GM12878 (cell line): Measurements from ENCODE around the gene COMMD6. TPM values are rescaled to one million over a fixed set of nuclear protein-coding genes. Genes with fewer than 3 reads are reported as not detected.

ENCODE experiments used
- ATAC-seq: fragments of 200-7000 bp; cut with Tn5 transposase; 3 replicates; pipeline ENCODE4 v1.9.1; 2020; ENCODE audit warnings: mild to moderate bottlenecking, moderate library complexity
- BruUV-seq: library from RNA; stranded (reverse); fragments of 400-500 nt; replicated peaks from 2 replicates; lab custom pipeline; 2021; lab: Mats Ljungman, UMichigan
- CTCF ChIA-PET: fragments of 300-600 bp; sonication (Branson Sonifier 250); formaldehyde crosslinking; extraction: SDS; loops from one replicate; lab custom pipeline; 2021; ENCODE audit warnings: inconsistent platforms; lab: Yijun Ruan, JAX
- POLR2A ChIA-PET: fragments of 350-600 bp; formaldehyde crosslinking; extraction: SDS; loops from one replicate; lab custom pipeline; 2021; ENCODE audit warnings: inconsistent platforms; lab: Charles Lee
- RAD21 ChIA-PET: fragments of 300-600 bp; sonication (Branson Sonifier 250); formaldehyde crosslinking; loops from one replicate; lab custom pipeline; 2023; ENCODE audit warnings: antibody characterized with exemption; ENCODE audit not compliant: unreplicated experiment; lab: Charles Lee
- SMC1A ChIA-PET: fragments of 300-600 bp; sonication (Branson Sonifier 250); formaldehyde crosslinking; loops from one replicate; lab custom pipeline; 2023; ENCODE audit not compliant: unreplicated experiment, uncharacterized antibody; lab: Charles Lee
- DNase-seq: peaks from one replicate; pipeline ENCODE4 v3.0.0-alpha.2; 2011; ENCODE audit warnings: low read depth, low spot score
- FAIRE-seq: peaks from 3 replicates; lab custom pipeline; 2011; peaks lifted over from hg19 to GRCh38; lab: Jason Lieb, UNC
- H2AFZ ChIP-seq: 2 replicates; pipeline ENCODE4 v1.6.0; 2011; ENCODE audit warnings: low read depth, low read length, control low read depth; ENCODE audit not compliant: control insufficient read depth
- H3K27ac ChIP-seq: 2 replicates; pipeline ENCODE4 v1.5.1; 2011; ENCODE audit warnings: control low read depth; ENCODE audit not compliant: control insufficient read depth, insufficient read depth
- H3K27me3 ChIP-seq, 2 experiments: replicated peaks in 1 of 2; 2 replicates each; pipeline versions ENCODE4 v1.6.0 to v1.6.1; 2011; ENCODE audit warnings: low read length in 1 of 2; ENCODE audit not compliant: control insufficient read depth in 2 of 2, insufficient read depth in 2 of 2
- H3K36me3 ChIP-seq, 2 experiments: 2 replicates each; pipeline ENCODE4 v1.5.1; 2011; ENCODE audit warnings: low read length in 1 of 2; ENCODE audit not compliant: control insufficient read depth in 2 of 2, insufficient read depth in 2 of 2
- H3K4me1 ChIP-seq: 2 replicates; pipeline ENCODE4 v1.6.1; 2011; ENCODE audit warnings: mild to moderate bottlenecking, low read length, moderate library complexity, mixed read lengths; ENCODE audit not compliant: control insufficient read depth, insufficient read depth
- H3K4me2 ChIP-seq: 2 replicates; pipeline ENCODE4 v1.6.0; 2011; ENCODE audit warnings: control low read depth; ENCODE audit not compliant: control insufficient read depth, insufficient read depth
- H3K4me3 ChIP-seq: fragments of 200-600 bp; sonication (generic); 2 replicates; pipeline ENCODE4 v1.5.1; 2016
- H3K79me2 ChIP-seq: 2 replicates; pipeline ENCODE4 v1.6.0; 2011; ENCODE audit warnings: low read length; ENCODE audit not compliant: control insufficient read depth, insufficient read depth
- H3K9ac ChIP-seq: 2 replicates; pipeline ENCODE4 v1.8.0; 2011; ENCODE audit warnings: low read length, control low read depth, mixed read lengths; ENCODE audit not compliant: control insufficient read depth, insufficient read depth
- H3K9me3 ChIP-seq: replicated peaks from 3 replicates; pipeline ENCODE4 v1.5.1; 2011; ENCODE audit warnings: mild to moderate bottlenecking, low read length; ENCODE audit not compliant: control insufficient read depth, insufficient read depth
- H4K20me1 ChIP-seq: 2 replicates; pipeline ENCODE4 v1.6.0; 2011; ENCODE audit not compliant: control insufficient read depth, insufficient read depth
- EED ChIP-seq: sonication (generic); IDR thresholded peaks from 2 replicates; pipeline ENCODE4 v1.6.1; 2016; ENCODE audit warnings: antibody characterized with exemption, low read depth
- HDAC2 ChIP-seq: fragments of 200-600 bp; sonication (generic); IDR thresholded peaks from 2 replicates; pipeline ENCODE4 v1.6.1; 2017
- HDGF ChIP-seq: fragments of 450-650 bp; IDR thresholded peaks from 2 replicates; pipeline ENCODE4 v1.6.1; 2016; ENCODE audit warnings: antibody characterized with exemption
- MTA3 ChIP-seq: IDR thresholded peaks from 2 replicates; pipeline ENCODE4 v1.6.1; 2012; ENCODE audit warnings: low read length, inconsistent platforms, borderline replicate concordance
- MYB ChIP-seq: fragments of 150-350 bp; IDR thresholded peaks from 2 replicates; pipeline ENCODE4 v1.6.1; 2014; ENCODE audit warnings: mild to moderate bottlenecking, low read depth, low read length, borderline replicate concordance
- PAX8 ChIP-seq: fragments of 450-650 bp; IDR thresholded peaks from 2 replicates; pipeline ENCODE4 v1.6.1; 2017; ENCODE audit warnings: mild to moderate bottlenecking, moderate library complexity
- RCOR1 ChIP-seq: conservative IDR thresholded peaks from 2 replicates; pipeline ENCODE4 v1.6.1; 2012; ENCODE audit warnings: low read depth, low read length, improper control_type of control experiment
- RELA ChIP-seq: fragments of 450-650 bp; IDR thresholded peaks from 2 replicates; pipeline ENCODE4 v1.8.0; 2014; ENCODE audit warnings: borderline replicate concordance; ENCODE audit not compliant: partially characterized antibody
- SP1 ChIP-seq: IDR thresholded peaks from one replicate; pipeline ENCODE4 v1.6.1; 2011; ENCODE audit warnings: low read depth, low read length
- ZNF24 ChIP-seq: fragments of 450-650 bp; IDR thresholded peaks from 2 replicates; pipeline ENCODE4 v1.6.1; 2017; ENCODE audit warnings: antibody characterized with exemption, mild to moderate bottlenecking
- WGBS: methylation state at CpG from one replicate; pipeline ENCODE4 v1.1.6; 2016; ENCODE audit warnings: low lambda C conversion rate; ENCODE audit not compliant: insufficient replicate concordance, insufficient coverage; ENCODE audit errors: missing lambda C conversion rate; 5-methylcytosine and 5-hydroxymethylcytosine counted together
- in situ Hi-C: fragments of 300-500 bp; cut with MboI; formaldehyde crosslinking; loops from 9 replicates; pipeline ENCODE4 v1.14.3; 2018; ENCODE audit warnings: mixed read lengths
- intact Hi-C: fragments of 100-400 bp; cut with micrococcal nuclease; formaldehyde crosslinking; loops from one replicate; pipeline ENCODE4 v1.14.2; 2022; ENCODE audit not compliant: unreplicated experiment
- polyA plus RNA-seq, 11 experiments: library from polyadenylated mRNA; depleted of rRNA in 4 of 11; unstranded in 6 of 11; stranded (reverse) in 5 of 11; fragments of >200 nt; fragmentation: Nextera tagmentation in 4 of 11; fragmentation: Illumina TruSeq in 1 of 11; extraction: Ambion mirVana in 4 of 11; extraction: Trizol in 1 of 11; gene quantifications; 1 replicate in 1 of 11; 2 replicates in 10 of 11; pipeline versions ENCODE4 v1.2.1 to v1.2.3, GENCODE V29; 2011 to 2016; ENCODE audit warnings: inconsistent platforms in 2 of 11, missing spikeins in 2 of 11, low read depth in 1 of 11
- total RNA-seq, 4 experiments: library from RNA; depleted of rRNA in 3 of 4; stranded (reverse); fragments of >200 nt in 3 of 4; fragmentation: Illumina TruSeq in 1 of 4; extraction: Trizol in 1 of 4; gene quantifications; 2 replicates each; pipeline versions ENCODE4 v1.2.1 to v1.2.3, GENCODE V29; 2013 to 2021
- TF ChIP-seq, protein P1 (sequence below): fragments of 450-650 bp; formaldehyde crosslinking; IDR thresholded peaks from 2 replicates; pipeline ENCODE4 v1.4.0; 2020; ENCODE audit warnings: mild to moderate bottlenecking, moderate library complexity
- TF ChIP-seq, protein P2 (sequence below): fragments of 450-650 bp; IDR thresholded peaks from 2 replicates; pipeline ENCODE4 v1.6.1; 2017; ENCODE audit warnings: mild to moderate bottlenecking

COMMD6 gene
- total and polyA plus RNA-seq, 10 of the 15 experiments (the other 5 are each of a cell fraction or from before 2014, with no cell fraction given), result 127 to 509 (median 247) TPM

- TF ChIP-seq, protein P1, sequence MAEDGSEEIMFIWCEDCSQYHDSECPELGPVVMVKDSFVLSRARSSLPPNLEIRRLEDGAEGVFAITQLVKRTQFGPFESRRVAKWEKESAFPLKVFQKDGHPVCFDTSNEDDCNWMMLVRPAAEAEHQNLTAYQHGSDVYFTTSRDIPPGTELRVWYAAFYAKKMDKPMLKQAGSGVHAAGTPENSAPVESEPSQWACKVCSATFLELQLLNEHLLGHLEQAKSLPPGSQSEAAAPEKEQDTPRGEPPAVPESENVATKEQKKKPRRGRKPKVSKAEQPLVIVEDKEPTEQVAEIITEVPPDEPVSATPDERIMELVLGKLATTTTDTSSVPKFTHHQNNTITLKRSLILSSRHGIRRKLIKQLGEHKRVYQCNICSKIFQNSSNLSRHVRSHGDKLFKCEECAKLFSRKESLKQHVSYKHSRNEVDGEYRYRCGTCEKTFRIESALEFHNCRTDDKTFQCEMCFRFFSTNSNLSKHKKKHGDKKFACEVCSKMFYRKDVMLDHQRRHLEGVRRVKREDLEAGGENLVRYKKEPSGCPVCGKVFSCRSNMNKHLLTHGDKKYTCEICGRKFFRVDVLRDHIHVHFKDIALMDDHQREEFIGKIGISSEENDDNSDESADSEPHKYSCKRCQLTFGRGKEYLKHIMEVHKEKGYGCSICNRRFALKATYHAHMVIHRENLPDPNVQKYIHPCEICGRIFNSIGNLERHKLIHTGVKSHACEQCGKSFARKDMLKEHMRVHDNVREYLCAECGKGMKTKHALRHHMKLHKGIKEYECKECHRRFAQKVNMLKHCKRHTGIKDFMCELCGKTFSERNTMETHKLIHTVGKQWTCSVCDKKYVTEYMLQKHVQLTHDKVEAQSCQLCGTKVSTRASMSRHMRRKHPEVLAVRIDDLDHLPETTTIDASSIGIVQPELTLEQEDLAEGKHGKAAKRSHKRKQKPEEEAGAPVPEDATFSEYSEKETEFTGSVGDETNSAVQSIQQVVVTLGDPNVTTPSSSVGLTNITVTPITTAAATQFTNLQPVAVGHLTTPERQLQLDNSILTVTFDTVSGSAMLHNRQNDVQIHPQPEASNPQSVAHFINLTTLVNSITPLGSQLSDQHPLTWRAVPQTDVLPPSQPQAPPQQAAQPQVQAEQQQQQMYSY, result no peak
These were observed 32.3 kb downstream of the COMMD6 start (continued) for GRCh38 chr13:75505327-75505726.

DNA sequence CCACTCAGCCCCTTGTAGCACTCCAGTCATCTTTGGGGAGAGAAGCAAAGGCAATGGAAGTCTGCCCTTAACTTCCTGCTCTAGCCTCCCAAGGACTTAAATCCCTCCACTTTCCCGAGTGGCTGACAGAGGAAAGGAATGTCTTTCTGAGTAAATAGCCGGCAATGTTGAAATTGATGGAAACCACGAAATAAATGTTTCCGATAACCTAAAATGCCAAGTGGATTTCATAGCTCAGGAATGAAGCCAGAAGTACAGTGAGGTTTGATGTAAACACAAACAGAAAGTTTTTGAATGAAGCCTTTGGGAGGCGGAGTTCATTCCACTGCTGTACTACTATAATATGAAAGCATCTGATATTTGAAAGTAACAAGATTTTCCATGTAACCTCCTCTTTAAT, 41.7 kb downstream of the COMMD6 start:
- H4K20me1 ChIP-seq, result no peaks in the 10 kb centered on the region
- no peak overlapping the region for H3K27ac ChIP-seq
- in situ Hi-C loops (no loop called here), intact Hi-C loops (no loop called here)
- no peak overlapping the region for H3K4me2 ChIP-seq
- ChIA-PET SMC1A (interaction anchor here (1.5 kb wide), 2 partner anchors 42 to 57 kb away, joined by 3 to 4 read pairs; partner anchors contain the start of gene COMMD6), CTCF (no interaction called here), POLR2A (interaction anchor here (0.7 kb wide), 1 partner anchor 743 kb away, joined by 3 read pairs; no protein-coding TSS in a partner anchor), RAD21 (interaction anchor here (0.6 kb wide), 1 partner anchor 37 kb away, joined by 3 read pairs; no protein-coding TSS in a partner anchor)
- DNase-seq, result no peak
- no TSS peak for BruUV-seq
- no peaks in the 10 kb centered on the region; the same call in 2 of the 3 replicates for H3K9me3 ChIP-seq
- H3K79me2 ChIP-seq, result no peaks in the 10 kb centered on the region
- WGBS, result 95% methylated on average over 5 of the region's 5 CpGs
- H3K9ac ChIP-seq, result no peak overlapping the region
- no peaks in the 10 kb centered on the region for H3K27me3 ChIP-seq
- H3K4me3 ChIP-seq, result no peak overlapping the region
- H3K4me1 ChIP-seq, result no peaks in the 10 kb centered on the region
- no peaks in the 10 kb centered on the region for H3K36me3 ChIP-seq
- no peak for ATAC-seq
- no peak for FAIRE-seq
- TF ChIP-seq MYB (no peak), ZNF24 (no peak), PAX8 (no peak), RCOR1 (no peak), MTA3 (no peak), HDAC2 (no peak), HDGF (no peak), SP1 (no peak), RELA (no peak), EED (no peak)
- TF ChIP-seq, protein P2, sequence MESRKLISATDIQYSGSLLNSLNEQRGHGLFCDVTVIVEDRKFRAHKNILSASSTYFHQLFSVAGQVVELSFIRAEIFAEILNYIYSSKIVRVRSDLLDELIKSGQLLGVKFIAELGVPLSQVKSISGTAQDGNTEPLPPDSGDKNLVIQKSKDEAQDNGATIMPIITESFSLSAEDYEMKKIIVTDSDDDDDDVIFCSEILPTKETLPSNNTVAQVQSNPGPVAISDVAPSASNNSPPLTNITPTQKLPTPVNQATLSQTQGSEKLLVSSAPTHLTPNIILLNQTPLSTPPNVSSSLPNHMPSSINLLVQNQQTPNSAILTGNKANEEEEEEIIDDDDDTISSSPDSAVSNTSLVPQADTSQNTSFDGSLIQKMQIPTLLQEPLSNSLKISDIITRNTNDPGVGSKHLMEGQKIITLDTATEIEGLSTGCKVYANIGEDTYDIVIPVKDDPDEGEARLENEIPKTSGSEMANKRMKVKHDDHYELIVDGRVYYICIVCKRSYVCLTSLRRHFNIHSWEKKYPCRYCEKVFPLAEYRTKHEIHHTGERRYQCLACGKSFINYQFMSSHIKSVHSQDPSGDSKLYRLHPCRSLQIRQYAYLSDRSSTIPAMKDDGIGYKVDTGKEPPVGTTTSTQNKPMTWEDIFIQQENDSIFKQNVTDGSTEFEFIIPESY, result no peak
- H2AFZ ChIP-seq, result no peak overlapping the region
